ENCODE results near the gene CNN2. TPM values are rescaled to one million over a fixed set of nuclear protein-coding genes. Genes with fewer than 3 reads are reported as not detected.

The CNN2 gene
- total RNA-seq, 1 experiment from 2014 or later, result 524 TPM

- Histone ChIP-seq H3K9ac (ENCODE audit: extremely low read depth, insufficient read length, low read length) (no peak overlapping the region), H3K27ac (ENCODE audit: insufficient read length, low read depth, low read length) (no peak overlapping the region), H3K79me1 (ENCODE audit: insufficient read depth, low read depth, low read length, poor library complexity, severe bottlenecking) (no peaks in the 10 kb centered on the region), H3K4ac (ENCODE audit: low read depth, low read length) (no peak overlapping the region), H3K9me3 (ENCODE audit: control insufficient read depth, low read depth, low read length) (peaks cover 19% of the 10 kb centered on the region), H2BK120ac (ENCODE audit: low read depth, low read length, poor library complexity, severe bottlenecking) (no peak overlapping the region), H3K27me3 (ENCODE audit: insufficient read depth, low read length) (no peaks in the 10 kb centered on the region), H3T11ph (ENCODE audit: low read length) (no peak overlapping the region), H2AK5ac (ENCODE audit: insufficient read length, low read length) (no peak overlapping the region), H3K23ac (ENCODE audit: insufficient read length, low read depth, low read length) (no peak overlapping the region), H4K91ac (ENCODE audit: insufficient read length, low read depth, low read length) (no peak overlapping the region), H2BK12ac (ENCODE audit: insufficient read length, low read depth, low read length) (no peak overlapping the region), H2BK20ac (ENCODE audit: low read depth, low read length, poor library complexity, severe bottlenecking) (no peak overlapping the region), H2BK5ac (ENCODE audit: insufficient read length, low read length) (no peak overlapping the region), H3K56ac (ENCODE audit: insufficient read length, low read depth, low read length) (no peak overlapping the region), H4K20me1 (ENCODE audit: control insufficient read depth, insufficient read depth, insufficient read length) (no peaks in the 10 kb centered on the region), H3K14ac (ENCODE audit: insufficient read depth, low read length) (no peak overlapping the region), H3K18ac (ENCODE audit: insufficient read length, low read depth, low read length) (no peak overlapping the region), H4K5ac (ENCODE audit: insufficient read length, low read depth, low read length) (no peak overlapping the region), H2AFZ (ENCODE audit: low read length) (no peak overlapping the region), H3K4me2 (ENCODE audit: insufficient read depth, insufficient read length, low read length) (no peak overlapping the region), H3K4me1 (ENCODE audit: insufficient read depth, low read length) (no peaks in the 10 kb centered on the region), H4K8ac (replicated peaks; ENCODE audit: insufficient read length, low read depth, low read length) (no peak overlapping the region), H2BK15ac (ENCODE audit: low read depth, low read length) (no peak overlapping the region), H3K23me2 (ENCODE audit: insufficient read length, low read depth, low read length, poor library complexity, severe bottlenecking) (peaks cover 4% of the 10 kb centered on the region), H3K79me2 (ENCODE audit: insufficient read depth, low read length) (no peaks in the 10 kb centered on the region)
- no CpG with 5 or more reads among the region's 3 CpGs for WGBS (ENCODE audit: extremely low coverage, insufficient read length, low lambda C conversion rate)
- TF ChIP-seq CTCF (conservative IDR thresholded peaks at IDR 0.05), result no peak; the same call in 2 of the 3 replicates
- peaks cover 0 to 17% (median 15%) of the 10 kb centered on the region in 3 experiments; a peak in 3 of 7 replicates for H3K36me3 Mint-ChIP-seq (ENCODE audit: insufficient read depth in 1 of 3, low read depth in 3 of 3)
- peak overlapping the region in 1 of 2 experiments; percentile 9; a peak in 1 of 5 replicates for H3K4me3 Mint-ChIP-seq
- H3K4me1 Mint-ChIP-seq, result peaks cover 0 to 9% of the 10 kb centered on the region in 2 experiments; a peak in 3 of 4 replicates
- H3K27me3 Mint-ChIP-seq (ENCODE audit: low read depth), result no peaks in the 10 kb centered on the region; the same call in none of the 2 replicates
- H3K27ac Mint-ChIP-seq, result no peak overlapping the region
- no peaks in the 10 kb centered on the region for H3K9me3 Mint-ChIP-seq
- DNase-seq, result peak; percentile 43
These were observed 30.9 kb downstream of the CNN2 start for GRCh38 chr19:1057176-1057855.

Data from H9 (cell line).